Measurements from ENCODE around the gene DNAJB2. TPM values are rescaled to one million over a fixed set of nuclear protein-coding genes. Genes with fewer than 3 reads are reported as not detected.

Gene DNAJB2
- total and polyA plus RNA-seq, 2 experiments from 2014 or later, result 19.4 to 47.4 TPM

DNA sequence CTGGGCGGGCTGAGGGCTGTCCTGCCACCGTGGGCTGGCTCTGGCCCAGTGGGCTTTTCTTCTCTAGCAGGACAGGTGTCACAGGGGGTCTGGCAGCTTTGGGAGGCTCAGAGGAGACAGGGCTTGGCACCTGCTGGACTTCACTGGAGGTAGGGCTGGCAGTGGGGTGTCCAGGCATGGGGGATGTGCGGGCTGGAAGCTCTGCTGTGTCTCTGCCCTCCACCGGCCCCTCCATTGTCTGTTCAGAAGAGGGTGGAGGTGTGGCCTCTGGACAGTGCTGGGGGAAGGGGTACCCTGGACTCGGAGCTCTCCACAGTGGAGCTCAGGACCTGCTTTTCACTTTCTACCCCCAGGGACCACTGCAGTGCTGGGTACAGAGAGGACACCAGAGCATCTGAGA lies 20.9 kb downstream of the DNAJB2 start:
- H3K27ac ChIP-seq, result no peak overlapping the region
- H3K36me3 ChIP-seq (replicated peaks; ENCODE audit: insufficient read depth, low read depth), result no peaks in the 10 kb centered on the region
- no peak overlapping the region for H3K4me2 ChIP-seq
- no peaks in the 10 kb centered on the region for H4K20me1 ChIP-seq (ENCODE audit: insufficient read depth, poor library complexity, severe bottlenecking)
- H2AFZ ChIP-seq, result no peak overlapping the region
- no peaks in the 10 kb centered on the region for H3K9me2 ChIP-seq (replicated peaks; ENCODE audit: insufficient read depth)
- no peaks in the 10 kb centered on the region for H3K9me3 ChIP-seq (ENCODE audit: low read depth)
- H3K27me3 ChIP-seq, result peaks cover 47% of the 10 kb centered on the region
- no peaks in the 10 kb centered on the region for H3K4me1 ChIP-seq (ENCODE audit: insufficient read depth)
- DNase-seq (ENCODE audit: low spot score), result no peak
- 61% methylated on average over 5 of the region's 5 CpGs for WGBS (ENCODE audit: low lambda C conversion rate, missing lambda C conversion rate)
- no peaks in the 10 kb centered on the region for H3K79me2 ChIP-seq
- H3K4me3 ChIP-seq, result no peak overlapping the region
- TF ChIP-seq EZH2 (IDR thresholded peaks at IDR 0.05; ENCODE audit: borderline replicate concordance), result no peak
- no peak for TF ChIP-seq CTCF (IDR thresholded peaks at IDR 0.05; ENCODE audit: poor library complexity)
- no peak for TF ChIP-seq EZH2phosphoT487 (IDR thresholded peaks at IDR 0.05; ENCODE audit: low read depth, severe bottlenecking, unreplicated experiment)

- Histone ChIP-seq H3K4me1 (ENCODE audit: insufficient read depth) (no peaks in the 10 kb centered on the region), H3K36me3 (replicated peaks; ENCODE audit: insufficient read depth, low read depth) (no peaks in the 10 kb centered on the region), H3K4me2 (no peak overlapping the region), H3K27me3 (peaks cover 71% of the 10 kb centered on the region), H3K79me2 (no peaks in the 10 kb centered on the region), H3K9me3 (ENCODE audit: low read depth) (no peaks in the 10 kb centered on the region), H3K9me2 (replicated peaks; ENCODE audit: insufficient read depth) (no peaks in the 10 kb centered on the region), H4K20me1 (ENCODE audit: insufficient read depth, poor library complexity, severe bottlenecking) (no peaks in the 10 kb centered on the region), H2AFZ (no peak overlapping the region), H3K4me3 (no peak overlapping the region), H3K27ac (no peak overlapping the region)
- WGBS (ENCODE audit: low lambda C conversion rate, missing lambda C conversion rate), result 81% methylated on average over 11 of the region's 11 CpGs
- DNase-seq (ENCODE audit: low spot score), result no peak
- TF ChIP-seq EZH2 (IDR thresholded peaks at IDR 0.05; ENCODE audit: borderline replicate concordance) (no peak), CTCF (IDR thresholded peaks at IDR 0.05; ENCODE audit: poor library complexity) (no peak), EZH2phosphoT487 (IDR thresholded peaks at IDR 0.05; ENCODE audit: low read depth, severe bottlenecking, unreplicated experiment) (no peak)
These were observed 23.3 kb downstream of the DNAJB2 start for GRCh38 chr2:219302412-219302968.

DNA sequence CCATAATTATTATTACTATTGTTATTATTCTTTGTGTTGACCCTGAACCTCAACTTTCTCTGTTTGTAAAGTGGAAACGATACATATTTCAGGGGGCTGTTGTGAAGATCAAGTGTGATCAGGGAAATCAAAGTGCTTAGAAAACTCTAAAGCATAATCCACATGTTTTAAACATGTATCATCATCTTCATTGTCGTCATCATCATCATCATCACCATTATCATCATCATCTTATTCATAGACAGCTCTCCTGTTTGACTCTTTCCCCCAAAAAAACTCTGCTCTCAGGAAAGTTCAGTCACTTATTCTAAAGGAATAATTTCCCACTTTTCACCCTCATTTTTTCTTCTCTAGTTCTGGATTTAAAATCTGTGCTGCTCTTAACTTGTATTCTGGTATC lies 25.1 kb downstream of the DNAJB2 start:
- H2AFZ ChIP-seq, result no peak overlapping the region
- H4K20me1 ChIP-seq (ENCODE audit: insufficient read depth, poor library complexity, severe bottlenecking), result no peaks in the 10 kb centered on the region
- no peaks in the 10 kb centered on the region for H3K9me3 ChIP-seq (ENCODE audit: low read depth)
- H3K9me2 ChIP-seq (replicated peaks; ENCODE audit: insufficient read depth), result no peaks in the 10 kb centered on the region
- no peaks in the 10 kb centered on the region for H3K4me1 ChIP-seq (ENCODE audit: insufficient read depth)
- no peak overlapping the region for H3K4me2 ChIP-seq
- no peaks in the 10 kb centered on the region for H3K79me2 ChIP-seq
- no peak overlapping the region for H3K4me3 ChIP-seq
- TF ChIP-seq CTCF (IDR thresholded peaks at IDR 0.05; ENCODE audit: poor library complexity) (no peak), EZH2 (IDR thresholded peaks at IDR 0.05; ENCODE audit: borderline replicate concordance) (no peak), EZH2phosphoT487 (IDR thresholded peaks at IDR 0.05; ENCODE audit: low read depth, severe bottlenecking, unreplicated experiment) (no peak)
- DNase-seq (ENCODE audit: low spot score), result no peak
- peaks cover 86% of the 10 kb centered on the region for H3K27me3 ChIP-seq
- no peaks in the 10 kb centered on the region for H3K36me3 ChIP-seq (replicated peaks; ENCODE audit: insufficient read depth, low read depth)
- 62% methylated on average over 2 of the region's 2 CpGs for WGBS (ENCODE audit: low lambda C conversion rate, missing lambda C conversion rate)
- H3K27ac ChIP-seq, result no peak overlapping the region

Measured in hepatocyte (in vitro differentiated cells).